Measurements from ENCODE around the gene SPEM2. TPM values are rescaled to one million over a fixed set of nuclear protein-coding genes. Genes with fewer than 3 reads are reported as not detected.

The SPEM2 gene
- total RNA-seq, 6 donors from 2014 or later, result not detected

DNA sequence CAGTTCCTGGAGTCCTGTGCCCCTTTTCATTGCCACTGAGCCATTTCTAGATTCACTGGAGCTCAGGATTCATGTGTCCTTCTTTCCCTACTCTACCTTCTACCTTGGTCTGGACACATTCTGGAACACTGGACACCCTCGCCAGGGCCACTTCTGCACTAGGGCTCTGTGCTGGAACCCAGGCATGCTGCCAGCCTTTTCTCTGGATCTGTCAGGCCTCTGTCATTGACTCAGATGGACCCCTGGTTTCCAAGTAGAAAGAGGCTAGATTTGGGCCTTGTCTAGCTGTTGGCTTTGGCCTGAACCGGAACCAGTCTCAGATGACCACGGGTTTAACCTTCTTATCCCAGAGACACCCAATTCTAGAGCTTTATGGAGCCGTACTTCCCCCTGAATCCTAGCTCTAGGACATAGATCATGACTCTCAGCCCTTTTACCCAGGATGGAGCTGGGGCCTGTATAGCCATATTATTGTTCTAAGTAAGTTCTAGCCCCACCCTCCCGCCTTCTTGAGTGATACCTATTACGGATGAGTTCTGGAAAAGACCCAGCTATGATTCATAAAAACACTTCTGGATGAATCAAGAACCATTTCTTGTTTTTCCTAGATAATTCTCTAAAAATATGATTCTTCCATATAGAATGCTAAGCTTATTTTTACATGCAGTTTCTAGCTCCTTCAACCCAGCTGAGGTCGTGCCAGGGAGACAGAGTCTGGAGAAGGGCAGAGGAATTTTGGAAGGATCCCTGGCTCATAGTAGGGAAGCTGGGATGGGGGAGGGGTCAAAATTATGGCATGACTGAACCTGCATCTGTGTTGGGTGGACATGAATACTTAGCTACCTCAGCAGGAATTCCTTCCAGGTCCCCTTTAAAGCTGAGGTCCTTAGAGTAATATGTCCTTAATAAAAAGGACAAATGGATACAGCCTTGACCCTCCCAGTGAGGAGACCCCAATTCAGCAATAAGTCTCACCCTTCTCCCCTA, 18.4 kb downstream of the SPEM2 start:
- TF ChIP-seq, protein P1, sequence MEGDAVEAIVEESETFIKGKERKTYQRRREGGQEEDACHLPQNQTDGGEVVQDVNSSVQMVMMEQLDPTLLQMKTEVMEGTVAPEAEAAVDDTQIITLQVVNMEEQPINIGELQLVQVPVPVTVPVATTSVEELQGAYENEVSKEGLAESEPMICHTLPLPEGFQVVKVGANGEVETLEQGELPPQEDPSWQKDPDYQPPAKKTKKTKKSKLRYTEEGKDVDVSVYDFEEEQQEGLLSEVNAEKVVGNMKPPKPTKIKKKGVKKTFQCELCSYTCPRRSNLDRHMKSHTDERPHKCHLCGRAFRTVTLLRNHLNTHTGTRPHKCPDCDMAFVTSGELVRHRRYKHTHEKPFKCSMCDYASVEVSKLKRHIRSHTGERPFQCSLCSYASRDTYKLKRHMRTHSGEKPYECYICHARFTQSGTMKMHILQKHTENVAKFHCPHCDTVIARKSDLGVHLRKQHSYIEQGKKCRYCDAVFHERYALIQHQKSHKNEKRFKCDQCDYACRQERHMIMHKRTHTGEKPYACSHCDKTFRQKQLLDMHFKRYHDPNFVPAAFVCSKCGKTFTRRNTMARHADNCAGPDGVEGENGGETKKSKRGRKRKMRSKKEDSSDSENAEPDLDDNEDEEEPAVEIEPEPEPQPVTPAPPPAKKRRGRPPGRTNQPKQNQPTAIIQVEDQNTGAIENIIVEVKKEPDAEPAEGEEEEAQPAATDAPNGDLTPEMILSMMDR (IDR thresholded peaks at IDR 0.05), result no peak
- TF ChIP-seq POLR2A (IDR thresholded peaks at IDR 0.05), result no peak

GRCh38 chr17:7444682-7445618, 19.5 kb downstream of the SPEM2 start, which contains the start of gene CHRNB1:
CHRNB1 (plus strand) TSS chr17:7445061; CDS start chr17:7445128, 67 bp downstream.
- no peak for TF ChIP-seq POLR2A (IDR thresholded peaks at IDR 0.05)
- TF ChIP-seq, protein P1 (IDR thresholded peaks at IDR 0.05), result peak in 2 of 6 experiments; percentile 22 to 27
- TF ChIP-seq POLR2AphosphoS5 (IDR thresholded peaks at IDR 0.05), result no peak
- H3K27me3 ChIP-seq, result peaks cover 0 to 24% (median 15%) of the 10 kb centered on the region in 4 donors
- no peaks in the 10 kb centered on the region for H3K36me3 ChIP-seq
- no peaks in the 10 kb centered on the region for H3K9me3 ChIP-seq
- 5 to 9% methylated on average over 11 to 18 of the region's 51 CpGs for WGBS, 2 donors
- peaks cover 25 to 34% (median 29%) of the 10 kb centered on the region in 4 donors for H3K4me1 ChIP-seq
- ATAC-seq (ENCODE audit: low FRiP score in 2 of 2) (peak; percentile 86 to 93), DNase-seq (peak; percentile 93 to 94)
- no peak within 1 kb of the TSS for H3K27ac ChIP-seq
- peak within 1 kb of the TSS; percentile 14 to 51 (median 44) for H3K4me3 ChIP-seq

More for the DNA sequence above, 18.4 kb downstream of the SPEM2 start:
- Histone ChIP-seq H3K4me1 (peaks cover 33 to 45% (median 39%) of the 10 kb centered on the region in 4 donors), H3K36me3 (no peaks in the 10 kb centered on the region), H3K9me3 (no peaks in the 10 kb centered on the region), H3K27ac (no peak overlapping the region), H3K4me3 (no peak overlapping the region), H3K27me3 (peaks cover 0 to 36% (median 22%) of the 10 kb centered on the region in 4 donors)
- 80 to 97% methylated on average over 7 of the region's 7 CpGs for WGBS, 2 donors
- DNase-seq (no peak), ATAC-seq (ENCODE audit: low FRiP score in 2 of 2) (no peak)

DNA sequence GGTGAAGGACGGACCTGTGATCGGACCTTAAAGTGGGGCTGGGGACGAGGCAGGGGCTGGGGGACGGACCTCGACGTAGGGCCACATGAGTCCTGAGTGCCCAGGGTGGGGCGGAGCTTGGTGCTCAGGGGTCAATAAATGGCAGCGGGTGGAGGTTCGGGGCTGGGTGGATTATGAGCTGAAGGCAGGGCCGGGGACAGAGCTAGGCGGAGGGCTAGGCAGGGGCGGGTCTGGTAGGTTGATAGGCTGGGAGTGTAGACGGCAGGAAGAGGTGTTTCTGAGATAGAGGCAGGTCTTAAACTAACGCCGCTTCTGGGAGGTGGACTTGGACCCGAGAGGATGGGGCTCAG, 20.2 kb downstream of the SPEM2 start:
- 7% methylated on average over 16 of the region's 16 CpGs for WGBS, 2 donors
- H3K27me3 ChIP-seq, result peaks cover 0 to 18% (median 8%) of the 10 kb centered on the region in 4 donors
- TF ChIP-seq, protein P1 (IDR thresholded peaks at IDR 0.05), result no peak
- no peak for TF ChIP-seq POLR2A (IDR thresholded peaks at IDR 0.05)
- no peak for TF ChIP-seq POLR2AphosphoS5 (IDR thresholded peaks at IDR 0.05)
- no peak for TF ChIP-seq EP300 (IDR thresholded peaks at IDR 0.05)
- peak overlapping the region in 3 of 4 donors; percentile 37 to 51 (median 50) for H3K4me3 ChIP-seq
- ATAC-seq (ENCODE audit: low FRiP score in 2 of 2) (peak; percentile 47 to 48), DNase-seq (no peak)
- no peaks in the 10 kb centered on the region for H3K36me3 ChIP-seq
- H3K27ac ChIP-seq, result no peak overlapping the region
- no peaks in the 10 kb centered on the region for H3K9me3 ChIP-seq
- peaks cover 19 to 28% (median 22%) of the 10 kb centered on the region in 4 donors for H3K4me1 ChIP-seq

- no peak for TF ChIP-seq POLR2AphosphoS5 (IDR thresholded peaks at IDR 0.05)
- TF ChIP-seq POLR2A (IDR thresholded peaks at IDR 0.05), result no peak
- TF ChIP-seq, protein P1 (IDR thresholded peaks at IDR 0.05), result no peak
- no peak for TF ChIP-seq EP300 (IDR thresholded peaks at IDR 0.05)
- H3K36me3 ChIP-seq, result no peaks in the 10 kb centered on the region
- H3K9me3 ChIP-seq, result no peaks in the 10 kb centered on the region
- ATAC-seq (ENCODE audit: low FRiP score in 2 of 2), result no peak
- peaks cover 17 to 23% (median 19%) of the 10 kb centered on the region in 4 donors for H3K4me1 ChIP-seq
- H3K27me3 ChIP-seq, result peaks cover 0 to 15% (median 5%) of the 10 kb centered on the region in 4 donors
- no peak overlapping the region for H3K4me3 ChIP-seq
- DNase-seq, result no peak
- H3K27ac ChIP-seq, result no peak overlapping the region
- 92 to 95% methylated on average over 7 of the region's 7 CpGs for WGBS, 2 donors
These were observed 23.0 kb downstream of the SPEM2 start for GRCh38 chr17:7448461-7448860.

All from upper lobe of left lung (tissue), 6 donors.